Breast epithelium (tissue), 3 donors: ENCODE measurements around the gene LUZP1.

ENCODE experiments used
- CTCF ChIP-seq, 3 donors: fragments of 450-650 bp; IDR thresholded peaks; one replicate each; pipeline ENCODE4 v1.5.1; 2016 to 2017; ENCODE audit warnings: antibody characterized with exemption in 3 of 3, mild to moderate bottlenecking in 3 of 3, moderate library complexity in 3 of 3
- POLR2A ChIP-seq: fragments of 450-650 bp; IDR thresholded peaks from one replicate; pipeline ENCODE4 v1.6.1; 2016; ENCODE audit warnings: antibody characterized with exemption, mild to moderate bottlenecking, moderate library complexity
- POLR2AphosphoS5 ChIP-seq, 3 donors: sonication (generic); formaldehyde crosslinking; IDR thresholded peaks; one replicate each; pipeline ENCODE4 v1.6.1; 2017; ENCODE audit warnings: antibody characterized with exemption in 3 of 3

GRCh38 chr1:23168445-23169194, at the start of gene LUZP1:
- peak; percentile 81 for TF ChIP-seq POLR2A
- no peak for TF ChIP-seq CTCF (IDR thresholded peaks at IDR 0.05)
- TF ChIP-seq POLR2AphosphoS5 (IDR thresholded peaks at IDR 0.05), result peak; percentile 65 to 95 (median 88)
